Uterus (tissue), 4 donors: ENCODE measurements around the gene HCN1. TPM values are rescaled to one million over a fixed set of nuclear protein-coding genes. Genes with fewer than 3 reads are reported as not detected.

Source experiments
- DNase-seq, 2 donors: peaks; one replicate each; pipeline ENCODE4 v3.0.0-alpha.2; 2019 to 2020
- H3K27ac ChIP-seq, 2 donors: fragments of 200-600 bp; sonication (generic); 1 replicate in 1 of 2; 2 replicates in 1 of 2; pipeline ENCODE4 v1.5.1; 2016 to 2018
- H3K27me3 ChIP-seq, 2 donors: fragments of 200-600 bp; sonication (generic); one replicate each; pipeline ENCODE4 v1.5.1; 2018 to 2019; ENCODE audit warnings: control low read depth in 1 of 2
- H3K36me3 ChIP-seq, 2 donors: fragments of 200-600 bp; sonication (generic); one replicate each; pipeline ENCODE4 v1.5.1; 2019; ENCODE audit warnings: control low read depth in 1 of 2
- H3K4me1 ChIP-seq, 2 donors: fragments of 200-600 bp; sonication (generic); one replicate each; pipeline ENCODE4 v1.5.1; 2018 to 2019; ENCODE audit warnings: control low read depth in 1 of 2
- H3K4me3 ChIP-seq, 2 donors: fragments of 200-600 bp; sonication (generic); 1 replicate in 1 of 2; 2 replicates in 1 of 2; pipeline ENCODE4 v1.5.1; 2018 to 2019; ENCODE audit warnings: mild to moderate bottlenecking in 1 of 2
- H3K9me3 ChIP-seq, 2 donors: fragments of 200-600 bp; sonication (generic); one replicate each; pipeline ENCODE4 v1.5.1; 2019; ENCODE audit warnings: control low read depth in 1 of 2
- POLR2A ChIP-seq, 2 donors: fragments of 450-650 bp; IDR thresholded peaks; one replicate each; pipeline ENCODE4 v1.6.1; 2016; ENCODE audit warnings: antibody characterized with exemption in 2 of 2, mild to moderate bottlenecking in 1 of 2, moderate library complexity in 1 of 2
- intact Hi-C: fragments of 100-400 bp; cut with DNase I; formaldehyde crosslinking; loops from one replicate; pipeline ENCODE4 v1.15.1; 2023; ENCODE audit warnings: low total_unique reads
- total RNA-seq, 4 donors: library from RNA; depleted of rRNA in 3 of 4; stranded (reverse); fragments of >200 nt in 3 of 4; gene quantifications; one replicate each; pipeline versions ENCODE4 v1.1.0 to v1.2.4, GENCODE V29; 2014 to 2023
- TF ChIP-seq, protein P1 (sequence below), 4 experiments: fragments of 200-600 bp in 2 of 4; fragments of 450-650 bp in 2 of 4; sonication (generic) in 2 of 4; IDR thresholded peaks; one replicate each; pipeline ENCODE4 v1.5.1; 2016 to 2019; ENCODE audit warnings: antibody characterized with exemption in 4 of 4, mild to moderate bottlenecking in 2 of 4, moderate library complexity in 1 of 4
- donor health status: DM: yes; HTN: yes; CAD: no.

The HCN1 gene
- total RNA-seq, 4 donors from 2014 or later: 0.07 TPM; not detected in 3

DNA sequence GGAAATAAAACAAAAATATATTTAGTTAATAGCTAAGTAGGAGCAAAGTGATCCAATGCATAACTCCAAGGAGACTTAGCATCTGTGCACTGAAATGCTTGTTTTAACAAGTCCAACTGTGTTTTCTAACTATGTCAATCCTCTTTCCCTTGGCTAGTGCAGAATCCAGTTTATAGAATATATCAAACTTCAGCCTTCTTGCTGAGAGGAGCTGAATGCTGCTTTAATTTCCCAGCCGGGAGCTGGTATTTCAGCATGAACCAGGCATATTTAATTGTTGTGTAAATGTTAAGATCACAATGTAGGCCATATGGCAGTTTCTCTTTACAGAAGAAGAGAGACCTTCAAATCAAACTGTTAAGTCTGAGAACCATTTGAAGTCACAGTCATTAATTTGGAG lies 411.7 kb downstream of the HCN1 start:
- Histone ChIP-seq H3K4me3 (no peak overlapping the region), H3K36me3 (no peaks in the 10 kb centered on the region), H3K27ac (no peak overlapping the region), H3K4me1 (no peaks in the 10 kb centered on the region), H3K27me3 (no peaks in the 10 kb centered on the region), H3K9me3 (no peaks in the 10 kb centered on the region)
- TF ChIP-seq, protein P1, sequence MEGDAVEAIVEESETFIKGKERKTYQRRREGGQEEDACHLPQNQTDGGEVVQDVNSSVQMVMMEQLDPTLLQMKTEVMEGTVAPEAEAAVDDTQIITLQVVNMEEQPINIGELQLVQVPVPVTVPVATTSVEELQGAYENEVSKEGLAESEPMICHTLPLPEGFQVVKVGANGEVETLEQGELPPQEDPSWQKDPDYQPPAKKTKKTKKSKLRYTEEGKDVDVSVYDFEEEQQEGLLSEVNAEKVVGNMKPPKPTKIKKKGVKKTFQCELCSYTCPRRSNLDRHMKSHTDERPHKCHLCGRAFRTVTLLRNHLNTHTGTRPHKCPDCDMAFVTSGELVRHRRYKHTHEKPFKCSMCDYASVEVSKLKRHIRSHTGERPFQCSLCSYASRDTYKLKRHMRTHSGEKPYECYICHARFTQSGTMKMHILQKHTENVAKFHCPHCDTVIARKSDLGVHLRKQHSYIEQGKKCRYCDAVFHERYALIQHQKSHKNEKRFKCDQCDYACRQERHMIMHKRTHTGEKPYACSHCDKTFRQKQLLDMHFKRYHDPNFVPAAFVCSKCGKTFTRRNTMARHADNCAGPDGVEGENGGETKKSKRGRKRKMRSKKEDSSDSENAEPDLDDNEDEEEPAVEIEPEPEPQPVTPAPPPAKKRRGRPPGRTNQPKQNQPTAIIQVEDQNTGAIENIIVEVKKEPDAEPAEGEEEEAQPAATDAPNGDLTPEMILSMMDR (IDR thresholded peaks at IDR 0.05): no peak
- TF ChIP-seq POLR2A (IDR thresholded peaks at IDR 0.05): no peak
- DNase-seq: no peak
- intact Hi-C loops: no loop called here

DNA sequence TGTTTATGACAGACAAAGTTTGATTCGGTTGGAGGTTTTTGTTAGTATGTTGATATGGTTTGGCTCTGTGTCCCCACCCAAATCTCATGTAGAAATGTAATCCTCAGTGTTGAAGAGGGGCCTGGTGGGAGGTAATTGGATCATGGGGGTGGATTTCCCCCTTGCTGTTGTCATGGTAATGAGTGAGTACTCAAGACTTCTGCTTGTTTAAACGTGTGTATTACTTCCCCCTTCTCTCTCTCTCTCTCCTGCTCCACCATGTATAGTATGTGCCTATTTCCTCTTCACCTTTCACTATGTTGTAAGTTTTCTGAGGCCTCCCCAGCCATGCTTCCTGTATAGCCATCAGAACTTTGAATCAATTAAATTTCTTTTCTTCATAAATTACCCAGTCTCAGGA lies 415.1 kb downstream of the HCN1 start:
- Histone ChIP-seq H3K4me3 (no peak overlapping the region), H3K27me3 (no peaks in the 10 kb centered on the region), H3K9me3 (no peaks in the 10 kb centered on the region), H3K27ac (no peak overlapping the region), H3K36me3 (no peaks in the 10 kb centered on the region), H3K4me1 (no peaks in the 10 kb centered on the region)
- TF ChIP-seq, protein P1 (IDR thresholded peaks at IDR 0.05): no peak
- TF ChIP-seq POLR2A (IDR thresholded peaks at IDR 0.05): no peak
- DNase-seq: no peak
- intact Hi-C loops: no loop called here

DNA sequence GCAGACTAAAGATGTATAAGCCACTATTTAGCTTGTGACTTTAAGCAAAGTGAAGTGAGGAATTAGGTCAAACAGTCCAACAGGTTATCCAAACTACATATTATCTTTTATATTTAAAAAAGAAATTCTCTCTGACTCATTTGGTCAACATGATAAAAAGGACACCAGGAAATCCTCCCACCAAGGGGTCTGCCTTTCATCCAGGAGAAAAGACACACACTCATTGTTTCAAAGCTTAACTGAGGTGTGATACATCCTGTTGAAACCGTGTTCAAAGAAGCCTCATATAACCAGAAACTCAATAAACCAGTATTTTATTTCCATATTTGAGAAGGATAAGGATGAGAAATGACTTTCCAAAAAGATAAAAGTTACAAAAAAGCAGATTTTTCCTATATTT lies 417.1 kb downstream of the HCN1 start:
- no peak overlapping the region for H3K27ac ChIP-seq
- no peak for TF ChIP-seq POLR2A (IDR thresholded peaks at IDR 0.05)
- TF ChIP-seq, protein P1 (IDR thresholded peaks at IDR 0.05): no peak
- no peaks in the 10 kb centered on the region for H3K4me1 ChIP-seq
- H3K4me3 ChIP-seq: no peak overlapping the region
- no peaks in the 10 kb centered on the region for H3K36me3 ChIP-seq
- intact Hi-C loops: no loop called here
- H3K27me3 ChIP-seq: no peaks in the 10 kb centered on the region
- DNase-seq: no peak
- no peaks in the 10 kb centered on the region for H3K9me3 ChIP-seq

DNA sequence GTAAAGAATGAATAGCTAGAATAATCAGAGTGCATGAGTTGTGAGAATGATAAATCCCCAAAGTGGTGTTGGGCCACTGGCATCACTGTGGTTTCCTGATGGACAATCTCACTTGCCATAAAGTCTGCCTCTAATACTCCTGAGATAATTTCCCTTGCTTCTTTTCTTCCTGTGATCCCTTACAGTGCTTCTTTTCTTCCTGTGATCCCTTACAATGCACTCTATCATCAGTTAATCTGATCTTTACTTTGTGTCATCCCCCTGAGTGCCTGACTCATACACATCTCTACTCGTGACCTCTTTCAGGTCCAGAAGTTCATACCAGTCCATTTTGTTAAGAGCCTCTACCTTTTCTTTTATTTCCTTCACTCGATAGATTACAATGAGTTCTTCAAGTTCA lies 418.3 kb downstream of the HCN1 start:
- Histone ChIP-seq H3K9me3 (no peaks in the 10 kb centered on the region), H3K27ac (no peak overlapping the region), H3K4me3 (no peak overlapping the region), H3K27me3 (no peaks in the 10 kb centered on the region), H3K36me3 (no peaks in the 10 kb centered on the region), H3K4me1 (no peaks in the 10 kb centered on the region)
- TF ChIP-seq, protein P1 (IDR thresholded peaks at IDR 0.05): no peak
- TF ChIP-seq POLR2A (IDR thresholded peaks at IDR 0.05): no peak
- intact Hi-C loops: no loop called here
- no peak for DNase-seq

DNA sequence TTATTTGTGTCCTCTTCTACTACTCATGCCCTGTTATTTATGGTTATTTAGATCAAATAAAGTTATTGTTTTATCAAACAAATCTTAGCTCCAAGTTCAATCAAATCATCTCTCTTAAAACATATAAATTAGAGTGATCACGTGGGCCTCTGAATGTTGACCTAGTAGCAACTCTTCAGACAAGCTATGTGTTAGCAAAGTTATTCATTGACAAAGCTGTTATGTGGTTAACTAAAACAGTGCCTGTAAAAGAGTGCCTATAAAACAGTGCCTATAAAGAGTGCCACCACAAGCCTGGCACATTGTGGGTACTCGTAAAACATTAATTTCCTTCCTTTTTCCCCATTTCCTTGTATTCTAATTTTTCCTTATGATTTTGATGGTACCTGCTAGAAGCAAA lies 421.9 kb downstream of the HCN1 start:
- Histone ChIP-seq H3K27ac (no peak overlapping the region), H3K36me3 (no peaks in the 10 kb centered on the region), H3K27me3 (no peaks in the 10 kb centered on the region), H3K4me3 (no peak overlapping the region), H3K9me3 (no peaks in the 10 kb centered on the region), H3K4me1 (no peaks in the 10 kb centered on the region)
- intact Hi-C loops: no loop called here
- DNase-seq: no peak
- TF ChIP-seq, protein P1 (IDR thresholded peaks at IDR 0.05): no peak
- no peak for TF ChIP-seq POLR2A (IDR thresholded peaks at IDR 0.05)
